Left kidney (tissue), 2 donors: ENCODE data around the gene IFNLR1. TPM values are rescaled to one million over a fixed set of nuclear protein-coding genes. Genes with fewer than 3 reads are reported as not detected.

Experiments
- DNase-seq: peaks from one replicate; pipeline ENCODE4 v3.0.0-alpha.2; 2013
- polyA plus RNA-seq: library from polyadenylated mRNA; unstranded; fragments of 120-200 nt; gene quantifications from one replicate; pipeline ENCODE4 v1.2.1, GENCODE V29; 2013; ENCODE audit not compliant: insufficient read length

Gene IFNLR1
- polyA plus RNA-seq, 1 donor = 3.5 TPM

DNA sequence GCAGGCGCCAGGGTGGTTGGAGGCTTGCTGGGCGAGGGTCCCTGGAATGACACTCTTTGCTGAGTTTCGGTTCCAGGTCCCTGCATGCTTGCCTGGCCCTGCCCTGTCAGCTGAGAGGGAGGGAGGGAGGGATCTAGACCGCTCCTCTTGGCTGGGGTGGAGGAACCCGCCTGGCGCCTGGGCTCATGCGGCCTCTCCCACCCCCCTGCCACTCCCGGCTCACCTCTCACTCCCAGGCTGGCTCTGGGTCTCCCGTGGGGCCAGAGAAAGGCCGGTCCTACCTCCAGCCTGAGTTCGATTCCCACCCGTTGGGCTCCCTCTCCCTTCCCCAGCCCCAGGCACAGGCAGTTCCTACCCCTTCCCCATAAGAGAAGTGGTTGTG lies 19.0 kb upstream of the IFNLR1 start:
- no peak for DNase-seq

DNA sequence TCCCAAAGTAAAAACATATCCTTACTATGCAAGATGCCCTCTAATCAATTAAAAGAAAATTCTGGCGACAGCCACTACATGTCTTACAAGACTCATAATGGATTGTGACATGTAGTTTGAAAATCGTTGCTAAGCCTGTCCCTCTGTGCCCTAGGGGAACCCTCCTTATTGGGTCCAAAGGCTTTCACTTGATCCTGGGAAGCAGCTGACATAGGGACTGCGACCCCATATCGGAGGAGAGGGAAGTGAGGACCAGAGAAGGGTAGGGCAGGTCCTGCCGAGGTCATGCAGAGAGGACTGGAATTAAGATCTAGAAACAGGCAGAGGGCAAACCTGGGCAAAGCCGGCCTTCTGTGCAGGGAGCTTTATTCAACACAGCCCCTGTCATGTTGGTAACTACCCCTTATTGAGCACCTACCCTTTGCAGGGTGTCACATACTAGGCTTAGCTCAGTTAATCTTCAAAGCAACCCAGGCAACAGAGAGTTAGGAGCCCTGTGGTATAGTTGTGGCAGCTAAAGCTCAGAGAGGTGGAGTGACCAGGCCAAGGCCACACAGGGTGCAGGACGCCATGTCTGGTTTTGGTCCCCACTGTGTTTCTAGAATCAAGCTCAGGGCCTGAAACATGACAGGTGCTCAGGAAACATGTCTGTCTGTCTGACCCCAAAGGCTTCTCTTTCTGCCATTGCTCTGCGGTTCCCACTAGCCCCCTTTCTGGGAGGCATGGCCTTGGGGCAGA lies 18.4 kb upstream of the IFNLR1 start:
- DNase-seq = no peak

DNA sequence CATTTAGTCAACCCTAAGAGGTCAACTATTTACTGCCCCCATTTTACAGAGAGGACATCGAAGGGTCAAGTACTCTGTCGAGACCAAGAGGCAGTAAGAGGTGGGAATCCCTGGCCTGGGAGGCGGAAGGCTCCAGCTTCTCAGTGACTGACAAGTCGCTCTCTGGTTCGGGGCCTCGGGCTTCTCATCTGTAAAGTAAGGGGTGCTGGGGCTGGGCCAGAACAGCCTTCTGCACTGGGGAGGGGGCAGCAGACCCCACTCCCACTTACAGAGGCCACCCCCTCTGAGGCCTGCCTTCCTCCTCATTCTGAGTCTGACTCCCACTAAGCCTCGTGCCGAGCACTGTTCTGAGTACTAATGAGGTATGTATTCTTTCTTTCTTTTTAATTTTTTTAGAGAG lies 17.0 kb upstream of the IFNLR1 start:
- DNase-seq = no peak

DNA sequence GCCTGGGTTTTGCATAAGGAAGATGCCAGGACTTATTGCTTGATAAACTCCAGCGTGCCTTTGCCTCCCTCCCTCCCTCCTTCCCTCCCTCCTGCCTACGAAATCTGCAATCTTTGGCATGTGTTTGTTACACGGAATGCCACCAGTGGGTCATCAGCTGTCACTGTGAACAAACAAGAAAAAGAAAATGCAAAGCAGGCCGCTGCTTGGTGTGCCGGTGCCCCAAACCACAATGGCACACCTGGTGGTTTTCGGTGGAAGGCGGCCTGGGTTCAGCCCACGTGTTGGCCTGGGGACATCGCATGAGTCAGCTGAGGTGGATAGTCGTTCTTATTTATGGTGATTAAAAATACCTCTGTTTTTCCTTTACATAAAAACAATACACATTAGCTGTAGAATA lies 16.3 kb upstream of the IFNLR1 start:
- no peak for DNase-seq

DNA sequence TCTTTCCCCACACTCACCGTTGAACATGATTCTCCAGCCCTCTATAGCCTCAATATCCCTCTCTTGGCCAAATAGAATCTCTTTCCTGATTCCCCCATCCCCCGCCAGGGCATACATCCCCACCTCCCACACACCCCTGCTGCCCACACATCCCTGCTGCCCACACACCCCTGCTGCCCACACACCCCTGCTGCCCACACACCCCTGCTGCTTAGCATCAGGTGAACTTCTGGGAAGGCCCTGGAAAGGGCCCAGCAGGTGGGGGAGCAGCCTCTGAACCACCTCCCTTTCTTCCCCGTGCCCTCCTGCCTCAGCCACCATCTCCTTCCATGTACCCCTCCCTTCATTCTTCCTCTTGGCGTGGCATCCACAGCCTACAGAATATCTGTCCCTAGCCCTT lies 15.9 kb upstream of the IFNLR1 start:
- no peak for DNase-seq

DNA sequence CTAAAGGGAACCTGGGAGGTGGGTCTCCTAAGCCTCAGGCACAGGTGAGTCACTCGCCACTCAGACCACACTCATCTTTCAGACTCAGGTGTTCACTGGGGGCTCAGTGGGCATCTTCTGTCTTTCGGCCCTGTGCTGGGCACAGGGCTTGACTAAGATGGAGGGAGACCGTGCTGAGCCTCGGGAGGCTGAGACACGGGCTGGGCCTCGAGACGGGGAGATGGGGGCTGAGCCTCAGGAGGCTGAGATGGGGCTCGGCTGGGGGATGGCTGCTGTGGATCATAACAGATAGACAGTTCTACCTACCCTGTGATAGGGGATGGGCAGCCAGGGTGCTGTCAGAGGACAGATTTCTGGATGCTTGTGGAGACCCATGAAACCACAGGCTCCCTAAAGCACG lies 15.5 kb upstream of the IFNLR1 start:
- DNase-seq = no peak

DNA sequence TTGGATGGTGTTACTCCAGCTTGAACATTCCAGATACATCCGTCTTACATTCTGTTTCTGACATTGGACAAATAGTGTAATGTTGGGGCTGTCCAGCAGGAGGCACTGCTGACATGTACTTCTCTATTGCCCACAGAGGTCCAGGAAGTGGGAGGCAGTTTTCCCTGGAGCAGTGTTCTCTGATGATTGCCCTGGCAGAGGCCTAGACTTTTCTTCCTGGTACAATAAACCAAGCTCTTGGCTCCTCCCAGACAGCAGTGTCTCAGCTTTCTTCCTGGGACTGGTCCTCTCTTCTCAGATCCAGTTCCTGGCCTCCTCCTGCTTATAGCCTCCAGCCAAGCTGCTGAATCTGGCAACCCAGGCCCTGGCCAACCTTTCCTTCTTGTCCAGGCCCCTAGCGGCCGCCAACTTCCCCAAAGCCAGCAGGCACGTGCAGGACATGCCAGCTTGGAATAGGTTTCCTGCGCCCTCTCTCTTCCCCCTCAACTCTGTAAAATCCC lies 14.9 kb upstream of the IFNLR1 start:
- DNase-seq = peak; percentile 87

DNA sequence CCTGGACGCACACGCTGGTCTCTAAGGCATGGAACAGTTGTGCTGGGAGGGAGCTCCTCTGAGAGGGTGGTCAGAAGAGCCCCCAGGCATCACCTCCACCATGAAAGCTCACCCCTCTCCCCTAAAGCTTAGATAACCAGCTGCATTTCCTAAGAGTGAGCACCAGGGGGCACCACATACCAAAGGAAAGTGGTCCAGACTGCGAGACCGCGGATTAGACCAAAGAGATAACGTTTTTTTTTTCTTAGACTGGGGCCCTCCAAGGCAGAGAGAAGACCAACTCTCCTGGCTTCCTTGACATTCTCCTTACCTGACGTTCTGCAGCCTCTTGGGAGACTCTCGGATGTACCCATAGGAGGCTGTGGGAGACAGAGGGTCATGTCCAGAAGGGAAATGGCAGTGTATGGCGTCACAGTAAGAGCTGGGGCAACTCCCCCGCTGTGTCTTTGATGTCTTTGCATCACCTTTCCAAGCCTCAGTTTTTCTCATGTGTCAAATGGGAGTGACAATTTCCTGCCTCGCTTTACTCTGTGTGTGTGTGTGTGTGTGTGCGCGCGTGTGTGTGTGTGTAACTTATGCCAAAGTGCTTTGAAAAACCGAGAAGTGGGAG lies 12.3 kb upstream of the IFNLR1 start:
- no peak for DNase-seq

DNA sequence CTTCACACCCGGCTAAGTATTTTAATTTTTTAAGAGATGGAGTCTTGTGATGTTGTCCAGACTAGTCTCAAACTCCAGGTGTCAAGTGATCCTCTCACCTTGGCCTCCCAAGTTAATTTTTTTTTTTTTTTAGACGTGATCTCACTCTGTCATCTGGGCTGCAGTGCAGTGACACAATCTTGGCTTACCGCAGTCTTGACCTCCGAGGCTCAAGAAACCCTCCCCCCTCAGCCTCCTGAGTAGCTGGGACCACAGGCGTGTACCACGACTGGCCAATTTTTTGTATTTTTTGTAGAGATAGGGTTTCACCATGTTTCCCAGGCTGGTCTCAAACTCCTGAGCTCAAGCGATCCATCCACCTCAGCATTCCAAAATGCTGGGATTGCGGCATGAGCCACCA lies 11.7 kb upstream of the IFNLR1 start:
- no peak for DNase-seq

DNA sequence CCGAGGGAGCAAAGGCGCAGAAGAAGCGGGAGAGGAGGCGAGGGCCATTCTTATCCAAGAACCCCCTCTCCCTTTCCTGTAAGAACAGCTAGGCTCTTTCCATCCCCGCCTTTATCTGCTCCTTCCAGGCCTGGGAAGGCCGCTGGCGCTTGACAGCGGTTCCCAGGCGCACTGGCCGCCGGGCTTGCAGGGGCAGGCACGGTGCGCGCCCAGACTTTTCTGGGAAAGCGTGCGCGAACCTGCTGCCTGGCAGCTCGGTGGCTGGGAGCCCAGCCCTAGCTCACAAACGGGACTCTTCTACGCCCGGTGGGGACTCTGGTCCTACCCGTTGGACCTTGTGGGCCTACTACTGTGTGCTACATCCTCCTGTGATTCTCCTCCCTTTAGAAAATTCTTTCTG lies 8.8 kb upstream of the IFNLR1 start:
- DNase-seq = no peak

DNA sequence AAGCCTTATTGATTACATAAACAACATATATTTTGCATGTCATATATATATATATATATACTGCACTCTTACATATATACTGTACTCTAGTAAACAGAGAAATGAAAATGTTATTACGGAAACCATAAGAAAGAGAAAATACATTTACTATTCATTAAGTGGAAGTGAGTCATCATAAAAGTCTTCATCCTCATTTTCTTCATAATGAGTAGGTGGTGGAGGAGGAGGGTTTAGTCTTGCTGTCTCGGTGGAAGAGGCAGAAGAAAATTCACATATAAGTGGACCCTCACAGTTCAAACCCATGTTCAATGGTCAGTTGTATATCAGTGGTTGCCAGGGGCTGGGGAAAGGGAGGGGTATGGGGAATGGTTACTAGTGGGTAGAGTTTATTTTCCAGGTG lies 8.0 kb upstream of the IFNLR1 start:
- no peak for DNase-seq

DNA sequence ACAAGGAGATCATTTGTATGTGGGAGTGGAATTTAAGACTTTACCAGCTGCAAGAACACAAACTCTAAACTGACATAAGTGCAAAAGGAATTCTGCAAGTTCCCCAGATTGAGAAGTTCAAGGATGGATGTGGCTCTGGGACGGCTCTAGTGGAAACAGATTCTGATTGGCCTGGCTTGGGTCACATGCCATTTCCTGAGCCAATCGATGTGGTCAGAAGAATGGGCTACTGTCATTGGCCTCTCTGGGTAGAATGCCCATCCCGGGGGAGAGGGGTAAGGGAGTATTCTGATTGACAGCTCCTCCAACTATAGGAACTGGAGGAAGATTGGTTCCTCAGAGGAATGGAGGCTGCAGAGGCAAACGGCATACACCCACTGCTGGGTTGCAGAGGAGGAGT lies 6.0 kb upstream of the IFNLR1 start:
- no peak for DNase-seq

DNA sequence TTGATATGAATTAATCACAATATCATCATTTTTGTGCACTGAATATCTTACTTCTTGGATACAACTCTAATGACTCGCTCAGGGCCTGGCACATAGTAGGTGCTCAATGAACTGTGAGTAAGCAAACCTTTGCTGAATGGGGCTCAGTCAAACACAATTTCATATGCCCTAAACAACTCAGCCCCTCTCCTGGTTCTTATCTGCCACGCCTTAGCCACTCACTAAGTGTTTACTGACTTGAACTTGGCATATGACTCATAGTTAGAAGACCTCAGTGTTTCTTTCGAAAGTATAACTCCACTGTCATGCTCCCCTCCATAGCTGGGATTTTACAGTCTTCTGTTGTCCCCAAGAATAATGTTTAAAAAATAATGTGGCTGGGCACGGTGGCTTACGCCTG lies 4.8 kb upstream of the IFNLR1 start:
- DNase-seq = no peak

DNA sequence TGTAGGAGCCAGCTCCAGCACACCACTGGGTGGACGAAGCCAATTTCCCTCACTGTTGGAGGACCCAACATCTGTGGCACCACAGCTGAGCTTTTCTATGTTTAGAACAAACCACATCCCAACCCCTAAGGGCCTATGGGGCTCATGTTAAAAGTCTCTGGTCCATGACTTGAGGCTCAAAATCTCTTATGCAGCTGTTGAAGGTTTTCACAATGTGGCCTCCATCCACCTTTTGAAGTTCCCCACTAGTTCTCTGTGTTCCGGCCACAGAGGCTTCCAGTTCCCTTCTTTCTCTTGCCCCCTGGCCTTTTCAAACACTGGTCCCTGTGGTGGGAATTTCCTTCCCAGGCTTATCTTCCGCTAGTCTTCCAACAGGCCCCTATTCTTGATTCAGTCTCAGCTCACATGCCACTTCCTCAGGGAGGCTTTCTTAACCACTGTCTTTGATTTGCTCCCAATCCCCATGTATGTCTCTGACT lies 3.9 kb upstream of the IFNLR1 start:
- DNase-seq = no peak

DNA sequence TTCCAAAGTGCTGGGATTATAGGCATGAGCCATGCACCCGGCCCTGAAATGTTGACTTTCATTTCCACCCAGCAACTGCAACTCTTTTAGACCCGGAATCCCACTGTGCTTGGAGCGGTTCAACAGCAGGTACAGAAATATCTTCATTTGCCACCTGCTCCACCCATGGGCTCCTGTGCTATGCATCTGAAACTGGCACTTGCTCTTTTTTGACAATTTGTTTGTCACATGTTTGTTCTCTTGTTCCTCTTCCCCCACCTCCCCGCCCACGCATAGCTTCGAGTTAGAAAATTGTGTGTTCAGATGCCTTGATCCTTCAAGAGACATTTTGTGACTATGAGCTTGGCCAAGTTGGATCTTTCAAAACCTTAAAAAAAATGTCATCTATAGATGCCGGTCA lies 2.4 kb upstream of the IFNLR1 start:
- no peak for DNase-seq

DNA sequence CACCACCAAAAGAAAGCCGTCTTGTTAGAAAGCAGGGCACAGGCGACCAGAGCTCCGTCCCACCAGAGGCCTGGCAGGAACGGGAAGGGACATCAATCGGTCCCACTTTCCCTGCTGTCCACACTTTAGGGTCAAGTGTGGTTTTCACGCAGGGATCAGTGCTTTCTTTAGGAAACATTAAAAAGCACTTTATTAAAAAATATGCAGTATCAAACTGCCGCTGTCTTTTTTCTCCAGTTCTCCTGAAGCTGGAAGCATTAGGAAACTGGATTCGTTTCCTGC lies 437 bp downstream of the IFNLR1 start:
- DNase-seq = no peak

DNA sequence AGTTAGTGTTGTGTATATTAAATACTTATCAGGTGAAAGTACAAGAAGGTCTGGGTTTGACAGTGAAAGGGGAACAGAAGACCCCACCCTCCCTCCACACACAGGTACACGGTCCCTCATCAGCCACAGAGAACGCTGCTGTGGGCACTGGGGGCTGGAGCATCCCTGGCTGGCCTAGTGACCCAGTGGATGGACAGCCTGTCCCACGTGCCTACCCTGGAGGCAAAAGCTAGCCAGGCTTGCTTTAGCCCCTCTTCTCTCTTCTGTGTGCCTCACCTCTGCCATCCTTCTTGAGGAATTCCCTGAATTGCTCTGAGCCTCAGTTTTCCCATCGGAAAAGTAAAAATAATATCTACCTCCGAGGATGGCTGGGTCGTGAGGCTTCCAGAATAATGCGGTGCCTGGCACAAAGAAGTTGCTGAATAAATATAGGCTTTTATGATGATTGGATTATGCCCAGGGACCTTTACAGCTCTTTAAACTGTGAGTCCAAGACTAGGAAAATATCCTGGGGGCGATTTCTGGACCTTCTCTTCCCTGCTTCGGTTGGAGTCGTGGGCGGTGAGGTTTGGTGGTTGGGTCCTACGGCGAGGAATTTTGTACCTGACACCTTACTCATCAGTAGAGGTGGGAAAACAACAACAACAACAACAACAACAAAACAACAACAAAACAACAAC lies 918 bp downstream of the IFNLR1 start:
- DNase-seq = no peak

DNA sequence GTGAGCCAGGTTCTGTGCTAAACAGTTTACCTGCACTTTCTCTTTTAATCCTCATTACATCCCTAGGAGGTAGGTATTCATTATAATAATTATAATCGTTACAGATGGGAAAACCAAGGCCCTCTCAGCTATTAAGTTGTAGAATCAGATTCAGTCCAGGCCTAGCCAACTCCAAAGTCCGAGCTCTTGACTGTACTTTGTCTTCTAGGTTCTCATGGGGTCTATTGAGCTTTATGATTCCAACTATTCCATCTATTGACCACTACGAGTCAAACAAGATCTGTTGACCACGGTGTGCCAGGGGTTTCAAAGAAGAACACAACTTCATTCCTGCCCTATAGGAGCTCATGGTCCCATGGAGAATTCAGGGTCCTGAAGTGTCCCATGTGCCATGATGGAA lies 2.0 kb downstream of the IFNLR1 start:
- DNase-seq = no peak

DNA sequence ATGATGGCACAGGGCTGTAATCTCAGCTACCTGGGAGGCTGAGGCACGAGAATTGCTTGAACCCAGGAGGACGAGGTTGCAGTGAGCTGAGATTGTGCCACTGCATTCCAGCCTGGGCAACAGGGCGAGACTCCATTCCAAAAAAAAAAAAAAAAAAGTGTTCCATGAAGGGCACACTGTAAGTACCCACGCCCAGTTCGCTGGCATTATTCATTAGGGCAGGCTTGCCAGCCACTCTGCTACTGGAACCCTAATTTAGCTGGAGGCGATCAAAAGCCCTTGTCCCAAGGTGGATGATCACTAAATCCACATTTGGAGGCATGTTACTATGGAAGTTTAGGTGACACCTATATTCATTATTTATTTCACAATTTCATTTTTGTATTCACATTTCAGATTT lies 5.0 kb downstream of the IFNLR1 start:
- DNase-seq = no peak

DNA sequence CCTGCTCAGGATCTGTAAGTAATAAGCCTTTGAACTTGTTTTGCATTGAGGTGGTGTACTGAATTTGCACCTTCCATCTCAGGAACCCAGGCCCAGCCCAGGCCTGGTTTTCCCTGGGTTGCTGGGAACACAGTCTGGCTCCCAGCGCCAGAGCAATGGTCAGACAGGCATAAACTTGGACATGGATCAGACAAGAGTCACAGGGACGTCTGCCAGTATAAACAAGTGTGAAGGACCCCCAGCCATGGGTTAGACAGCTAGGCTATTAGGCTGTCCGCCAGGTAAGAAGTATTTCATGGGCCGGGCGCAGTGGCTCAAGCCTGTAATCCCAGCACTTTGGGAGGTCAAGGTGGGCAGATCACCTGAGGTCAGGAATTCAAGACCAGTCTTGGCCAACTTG lies 5.5 kb downstream of the IFNLR1 start:
- no peak for DNase-seq

DNA sequence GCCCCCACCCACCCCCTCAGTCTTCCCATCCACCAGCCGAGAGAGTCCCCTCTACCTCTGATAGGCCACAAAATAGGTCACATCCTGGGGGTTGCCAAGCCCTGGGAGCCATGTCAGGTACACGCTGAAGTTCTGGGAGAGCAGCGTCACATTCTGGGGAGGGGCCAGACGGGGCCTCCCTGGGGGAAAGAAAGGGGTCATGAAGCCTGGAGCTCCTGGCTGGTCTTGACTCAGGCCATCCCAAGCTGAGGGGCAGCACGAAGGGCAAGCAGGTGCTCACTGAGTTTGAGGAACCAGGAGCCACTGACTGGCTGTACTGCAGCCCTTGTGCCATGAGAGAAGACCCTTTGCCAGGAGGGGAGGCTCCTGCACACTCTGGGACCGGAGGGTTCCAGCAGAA lies 6.4 kb downstream of the IFNLR1 start:
- no peak for DNase-seq

DNA sequence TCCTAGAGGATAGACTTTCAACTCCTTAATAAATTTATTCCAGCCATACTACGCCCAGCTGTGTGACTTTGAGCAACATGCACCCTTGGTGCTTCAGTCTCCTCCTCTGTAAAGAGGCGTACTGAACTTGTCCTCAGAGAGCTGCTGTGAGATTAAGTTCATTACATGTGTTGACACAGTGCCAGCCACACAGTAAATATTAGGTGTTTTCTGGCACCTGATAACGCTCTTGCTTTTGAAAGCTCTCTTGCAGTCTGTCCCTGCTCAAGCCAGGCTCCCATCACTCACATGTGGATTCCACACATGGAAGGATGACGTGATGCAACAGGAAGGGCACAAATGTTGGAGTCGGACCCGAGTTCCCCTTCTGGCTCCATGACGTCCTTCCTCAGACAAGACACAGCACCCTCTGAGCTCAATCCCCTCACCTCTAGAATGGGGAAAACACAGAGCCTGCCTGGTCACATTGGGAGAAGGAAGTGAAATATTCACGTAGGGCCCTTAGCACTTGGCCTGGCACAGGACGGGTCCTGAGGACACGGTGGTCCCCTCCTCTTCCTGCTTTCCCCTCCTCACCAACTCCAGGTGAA lies 7.7 kb downstream of the IFNLR1 start:
- no peak for DNase-seq

DNA sequence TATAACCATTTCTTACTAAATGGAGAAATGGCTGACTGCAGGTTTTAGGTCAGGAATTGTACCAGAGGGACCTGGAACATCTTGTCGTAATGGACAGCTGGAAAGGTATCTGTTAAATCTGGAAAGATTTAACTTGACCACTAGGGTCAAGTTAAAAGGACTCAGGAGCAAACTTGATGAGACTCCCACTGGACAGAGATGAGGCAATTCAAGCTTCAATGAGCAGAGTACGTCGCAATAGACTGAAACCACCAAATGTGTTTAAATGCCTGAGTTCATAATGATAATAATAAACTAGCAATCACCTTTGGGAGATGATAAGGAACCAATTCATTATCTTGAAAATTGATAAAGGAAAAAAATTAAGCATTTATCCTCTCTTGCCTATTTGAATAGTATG lies 8.7 kb downstream of the IFNLR1 start:
- no peak for DNase-seq
